Measurements from ENCODE around the gene POP5.
"Not testable (repeated sequence)": the region's sequence is repeated elsewhere in the genome, so short reads cannot be mapped to it uniquely, and the experiment has no call there.

Gene POP5

GRCh38 chr12:120580787-120581723, at the start of gene POP5:
Gene POP5 (minus strand): TSS chr12:120581402. CDS start chr12:120581362, 40 bp downstream.
- peak within 1 kb of the TSS; percentile 99 for H3K4me3 ChIP-seq (ENCODE audit: low read length)
- TF ChIP-seq CTCF (conservative IDR thresholded peaks at IDR 0.05; ENCODE audit: low read length) = no peak
- DNase-seq (ENCODE audit: low read depth) = peak; percentile 97

GRCh38 chr12:120630104-120630892, 49.1 kb upstream of the POP5 start:
- no peak for DNase-seq (ENCODE audit: low read depth)
- no peak for TF ChIP-seq CTCF (conservative IDR thresholded peaks at IDR 0.05; ENCODE audit: low read length)
- no peak overlapping the region for H3K4me3 ChIP-seq (ENCODE audit: low read length)

- no peak for TF ChIP-seq CTCF (conservative IDR thresholded peaks at IDR 0.05; ENCODE audit: low read length)
- no peak overlapping the region for H3K4me3 ChIP-seq (ENCODE audit: low read length)
- no peak for DNase-seq (ENCODE audit: low read depth)
Measured at GRCh38 chr12:120628919-120629318, 47.7 kb upstream of the POP5 start.

- 0 out of 2 replicates have a peak, but pooled peaks have one; percentile 1 for TF ChIP-seq CTCF (conservative IDR thresholded peaks at IDR 0.05; ENCODE audit: low read length)
- DNase-seq (ENCODE audit: low read depth) = no peak
- no peak overlapping the region for H3K4me3 ChIP-seq (ENCODE audit: low read length)
Measured at GRCh38 chr12:120625557-120626419, 44.6 kb upstream of the POP5 start.

GRCh38 chr12:120620624-120621023, 39.4 kb upstream of the POP5 start:
- no peak for DNase-seq (ENCODE audit: low read depth)
- TF ChIP-seq CTCF (conservative IDR thresholded peaks at IDR 0.05; ENCODE audit: low read length) = no peak
- no peak overlapping the region for H3K4me3 ChIP-seq (ENCODE audit: low read length)

- TF ChIP-seq CTCF (conservative IDR thresholded peaks at IDR 0.05; ENCODE audit: low read length) = no peak
- no peak for DNase-seq (ENCODE audit: low read depth)
- H3K4me3 ChIP-seq (ENCODE audit: low read length) = no peak overlapping the region
Measured at GRCh38 chr12:120618954-120619615, 37.9 kb upstream of the POP5 start.

GRCh38 chr12:120617767-120618166, 36.6 kb upstream of the POP5 start:
- H3K4me3 ChIP-seq (ENCODE audit: low read length); DNase-seq (ENCODE audit: low read depth): not testable (repeated sequence)

GRCh38 chr12:120617193-120617592, 36.0 kb upstream of the POP5 start:
- H3K4me3 ChIP-seq (ENCODE audit: low read length); DNase-seq (ENCODE audit: low read depth): not testable (repeated sequence)

All from AG10803 (cell line).